PC-9 (cell line): ENCODE data around the gene FADS3. TPM values are rescaled to one million over a fixed set of nuclear protein-coding genes. Genes with fewer than 3 reads are reported as not detected.
A peak's percentile ranks its signal among the peaks of the same experiment; 100 is the strongest.

Experiments
- Bru-seq: library from RNA; stranded (reverse); fragments of 400-500 nt; gene quantifications from one replicate; lab custom pipeline; 2021; lab: Mats Ljungman, UMichigan
- BruChase-seq, 2 experiments: library from RNA; stranded (reverse); fragments of 400-500 nt; gene quantifications; one replicate each; lab custom pipeline; 2021; lab: Mats Ljungman, UMichigan
- BruUV-seq: library from RNA; stranded (reverse); fragments of 400-500 nt; replicated peaks from 2 replicates; lab custom pipeline; 2021; lab: Mats Ljungman, UMichigan
- CTCF ChIA-PET: fragments of 300-600 bp; sonication (Branson Sonifier 250); formaldehyde crosslinking; loops from one replicate; lab custom pipeline; 2022; ENCODE audit warnings: antibody characterized with exemption; lab: Charles Lee
- POLR2A ChIA-PET: fragments of 300-600 bp; sonication (Branson Sonifier 250); formaldehyde crosslinking; loops from one replicate; lab custom pipeline; 2022; ENCODE audit warnings: antibody characterized with exemption; ENCODE audit not compliant: unreplicated experiment; lab: Charles Lee
- DNase-seq, 2 experiments: peaks; one replicate each; pipeline versions ENCODE4 v3.0.0 to v3.0.0-alpha.2; 2015 to 2022; ENCODE audit warnings: mixed read lengths in 1 of 2
- H2AFZ ChIP-seq: fragments of 200-600 bp; sonication (generic); 2 replicates; pipeline ENCODE4 v1.8.1; 2017; ENCODE audit warnings: antibody characterized with exemption
- H3F3A ChIP-seq: fragments of 200-600 bp; sonication (generic); 2 replicates; pipeline ENCODE4 v1.8.1; 2017; ENCODE audit warnings: antibody characterized with exemption, mild to moderate bottlenecking, low read depth; ENCODE audit not compliant: insufficient read depth
- H3K27ac ChIP-seq: fragments of 200-600 bp; sonication (generic); 2 replicates; pipeline ENCODE4 v1.6.1; 2016; ENCODE audit warnings: mixed run types
- H3K27me3 ChIP-seq: fragments of 200-600 bp; sonication (generic); 2 replicates; pipeline ENCODE4 v1.6.1; 2016; ENCODE audit warnings: low read depth, mixed run types; ENCODE audit not compliant: insufficient read depth
- H3K36me3 ChIP-seq: fragments of 200-600 bp; sonication (generic); 2 replicates; pipeline ENCODE4 v1.6.1; 2016; ENCODE audit warnings: low read depth, mixed run types
- H3K4me1 ChIP-seq: fragments of 200-600 bp; sonication (generic); replicated peaks from 2 replicates; pipeline ENCODE4 v1.6.1; 2016; ENCODE audit warnings: mixed run types; ENCODE audit not compliant: insufficient read depth
- H3K4me2 ChIP-seq: fragments of 200-600 bp; sonication (generic); 2 replicates; pipeline ENCODE4 v1.6.1; 2017; ENCODE audit warnings: mixed run types
- H3K4me3 ChIP-seq: fragments of 200-600 bp; sonication (generic); 2 replicates; pipeline ENCODE4 v1.6.1; 2016; ENCODE audit warnings: mixed run types
- H3K79me2 ChIP-seq: fragments of 200-600 bp; sonication (generic); 2 replicates; pipeline ENCODE4 v1.6.1; 2017; ENCODE audit warnings: low read depth, mixed run types
- H3K9me2 ChIP-seq: fragments of 200-600 bp; sonication (generic); 2 replicates; pipeline ENCODE4 v1.8.1; 2017; ENCODE audit warnings: mild to moderate bottlenecking; ENCODE audit not compliant: insufficient read depth
- H3K9me3 ChIP-seq: fragments of 200-600 bp; sonication (generic); 2 replicates; pipeline ENCODE4 v1.8.1; 2016; ENCODE audit warnings: low read depth; ENCODE audit not compliant: insufficient read depth
- H4K20me1 ChIP-seq: fragments of 200-600 bp; sonication (generic); 2 replicates; pipeline ENCODE4 v1.8.1; 2017; ENCODE audit not compliant: insufficient read depth
- CTCF ChIP-seq: fragments of 200-600 bp; sonication (generic); conservative IDR thresholded peaks from 2 replicates; pipeline ENCODE4 v1.6.1; 2017; ENCODE audit warnings: mixed run types, antibody characterized with exemption, mild to moderate bottlenecking, moderate library complexity
- EZH2 ChIP-seq: fragments of 200-600 bp; sonication (generic); IDR thresholded peaks from 2 replicates; pipeline ENCODE4 v1.8.0; 2017; ENCODE audit warnings: antibody characterized with exemption, low read depth
- intact Hi-C: fragments of 100-400 bp; cut with micrococcal nuclease; formaldehyde crosslinking; loops from one replicate; pipeline ENCODE4 v1.10.0; 2022; ENCODE audit not compliant: unreplicated experiment
- long read RNA-seq: library from polyadenylated mRNA; stranded (forward); transcript quantifications from one replicate; pipeline ENCODE4 v2.0.0, GENCODE V29; 2022
- total RNA-seq: library from RNA; stranded (reverse); gene quantifications from 2 replicates; pipeline ENCODE4 v1.2.3, GENCODE V29; 2021

FADS3 gene
- total RNA-seq = 74.0 and 75.5 TPM in 2 replicates
- Bru-seq, nascent RNA = percentile 50 among the genes with signal in this experiment
- BruChase-seq, experiment 1, labeled RNA remaining after a 2-hour chase = percentile 59 among the genes with signal in this experiment
- percentile 72 among the genes with signal in this experiment for BruChase-seq, experiment 2, labeled RNA remaining after a 6-hour chase
- long read RNA-seq, transcript FADS3-201 (12 exons, 1,779 nt) = major isoform, 162 of 241 reads
- long read RNA-seq, partial matches to known transcripts = 14 of 241 reads
- long read RNA-seq, other reads (novel, unspliced or antisense) = 63 of 241 reads

- H2AFZ ChIP-seq = peak within 1 kb of the TSS; percentile 93
- H4K20me1 ChIP-seq = no peaks in the 10 kb centered on the region; the same call in 1 of the 2 replicates
- H3K27ac ChIP-seq = no peak within 1 kb of the TSS
- H3F3A ChIP-seq = peaks cover 30% of the 10 kb centered on the region
- no peaks in the 10 kb centered on the region for H3K79me2 ChIP-seq
- peaks cover 12% of the 10 kb centered on the region for H3K4me1 ChIP-seq
- no peaks in the 10 kb centered on the region for H3K27me3 ChIP-seq
- ChIA-PET POLR2A (no interaction called here), CTCF (interaction anchor here (0.6 kb wide), 2 partner anchors 154 to 830 kb away, joined by 3 read pairs; no protein-coding TSS in a partner anchor)
- H3K9me2 ChIP-seq = no peaks in the 10 kb centered on the region
- intact Hi-C loops = loop anchor here (1.0 kb wide), 1 partner anchor 75 kb away; no protein-coding TSS in a partner anchor
- H3K9me3 ChIP-seq = no peaks in the 10 kb centered on the region
- peak; percentile 75 to 96 for DNase-seq
- H3K4me3 ChIP-seq = peak within 1 kb of the TSS; percentile 94
- TF ChIP-seq EZH2 (no peak), CTCF (no peak)
- no peaks in the 10 kb centered on the region for H3K36me3 ChIP-seq
- no TSS peak for BruUV-seq
- H3K4me2 ChIP-seq = peak within 1 kb of the TSS; percentile 98
Observed at GRCh38 chr11:61891331-61892084, at the start of gene FADS3. Gene FADS3, minus strand, starts transcription at chr11:61891545. Its CDS starts 164 bp downstream, at chr11:61891381.

- no peaks in the 10 kb centered on the region for H3K4me1 ChIP-seq
- H3K4me2 ChIP-seq = no peak overlapping the region
- H3K36me3 ChIP-seq = no peaks in the 10 kb centered on the region
- no TSS peak for BruUV-seq
- no peaks in the 10 kb centered on the region for H3K9me2 ChIP-seq
- no peak for DNase-seq
- no peak overlapping the region for H3K27ac ChIP-seq
- intact Hi-C loops = no loop called here
- peaks cover 5% of the 10 kb centered on the region; the same call in 1 of the 2 replicates for H3F3A ChIP-seq
- peaks cover 13% of the 10 kb centered on the region for H3K9me3 ChIP-seq
- CTCF ChIA-PET = no interaction called here
- no peak overlapping the region for H3K4me3 ChIP-seq
- H3K79me2 ChIP-seq = no peaks in the 10 kb centered on the region
- no peak for TF ChIP-seq EZH2
- TF ChIP-seq CTCF = no peak
- H2AFZ ChIP-seq = no peak overlapping the region
- POLR2A ChIA-PET = no interaction called here
- no peaks in the 10 kb centered on the region for H4K20me1 ChIP-seq
- no peaks in the 10 kb centered on the region for H3K27me3 ChIP-seq
Observed at GRCh38 chr11:61940466-61940865, 49.1 kb upstream of the FADS3 start.

GRCh38 chr11:61935861-61936260, 44.5 kb upstream of the FADS3 start:
- Histone ChIP-seq H3K4me2 (no peak overlapping the region), H4K20me1 (no peaks in the 10 kb centered on the region), H3K79me2 (no peaks in the 10 kb centered on the region), H2AFZ (no peak overlapping the region), H3K4me3 (no peak overlapping the region), H3K9me3 (peaks cover 13% of the 10 kb centered on the region), H3K9me2 (no peaks in the 10 kb centered on the region), H3K4me1 (no peaks in the 10 kb centered on the region), H3K27me3 (no peaks in the 10 kb centered on the region), H3F3A (peaks cover 5% of the 10 kb centered on the region; the same call in 1 of the 2 replicates), H3K36me3 (no peaks in the 10 kb centered on the region), H3K27ac (no peak overlapping the region)
- intact Hi-C loops = no loop called here
- CTCF ChIA-PET = no interaction called here
- TF ChIP-seq CTCF (no peak), EZH2 (no peak)
- POLR2A ChIA-PET = no interaction called here
- BruUV-seq = no TSS peak
- DNase-seq = no peak
